Mucosa of stomach (tissue), 1 donor: ENCODE measurements around the gene NDUFA3.

Experiments used
- H3K27me3 ChIP-seq: one replicate; pipeline ENCODE4 v1.7.0; 2013; ENCODE audit warnings: mild to moderate bottlenecking, low read length; ENCODE audit not compliant: control insufficient read depth, insufficient read depth
- H3K36me3 ChIP-seq: one replicate; pipeline ENCODE4 v1.7.0; 2013; ENCODE audit warnings: low read length; ENCODE audit not compliant: control insufficient read depth, insufficient read depth
- H3K4me1 ChIP-seq: one replicate; pipeline ENCODE4 v1.7.0; 2013; ENCODE audit warnings: mild to moderate bottlenecking, low read length; ENCODE audit not compliant: control insufficient read depth, insufficient read depth
- H3K4me3 ChIP-seq: one replicate; pipeline ENCODE4 v1.7.0; 2013; ENCODE audit warnings: low read length
- H3K9ac ChIP-seq: one replicate; pipeline ENCODE4 v1.7.0; 2013; ENCODE audit warnings: mild to moderate bottlenecking, low read length, moderate library complexity
- H3K9me3 ChIP-seq: one replicate; pipeline ENCODE4 v1.7.0; 2013; ENCODE audit warnings: mild to moderate bottlenecking, low read length, moderate library complexity; ENCODE audit not compliant: control insufficient read depth
- donor health status: Pancreatic carcinoma.

NDUFA3 gene

DNA sequence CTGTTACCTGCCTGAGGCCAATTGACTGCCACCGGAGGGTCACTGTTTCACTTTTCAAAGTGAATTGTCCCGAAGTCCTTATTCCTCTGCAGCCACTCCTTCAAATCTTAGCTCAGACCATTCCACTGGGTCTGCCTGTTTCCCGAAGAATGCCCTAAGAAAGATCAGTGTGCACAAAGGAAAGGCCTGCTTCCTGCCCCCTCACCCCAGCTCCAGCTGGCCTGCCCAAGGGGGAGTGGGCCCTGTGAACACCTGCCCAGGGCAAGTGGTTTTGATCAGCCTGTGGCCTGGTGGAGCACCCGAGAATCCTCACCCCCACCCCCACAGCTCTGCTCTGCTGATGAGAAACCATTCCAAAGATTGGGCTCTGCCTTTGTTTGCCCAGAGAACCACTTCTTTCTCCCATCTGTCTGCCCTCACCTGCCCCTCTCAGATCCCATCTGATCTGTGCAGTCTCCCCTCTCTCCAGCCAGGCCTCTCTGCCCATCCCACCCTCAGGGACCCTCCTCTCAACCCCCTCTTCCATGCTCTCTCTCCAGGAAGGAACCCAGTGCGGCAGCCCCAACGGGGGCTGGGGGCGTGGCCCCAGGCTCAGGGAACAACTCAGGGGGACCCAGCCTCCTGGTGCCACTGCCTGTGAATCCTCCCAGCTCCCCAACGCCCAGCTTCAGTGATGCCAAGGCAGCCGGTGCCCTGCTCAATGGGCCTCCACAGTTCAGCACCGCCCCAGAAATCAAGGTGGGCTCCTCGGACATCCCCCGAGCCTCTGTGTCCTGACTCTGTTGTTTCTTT is 46.6 kb downstream of the NDUFA3 start:
- Histone ChIP-seq H3K4me1 (no peaks in the 10 kb centered on the region), H3K9me3 (no peaks in the 10 kb centered on the region), H3K4me3 (no peak overlapping the region), H3K27me3 (no peaks in the 10 kb centered on the region), H3K9ac (no peak overlapping the region), H3K36me3 (peaks cover 40% of the 10 kb centered on the region)

DNA sequence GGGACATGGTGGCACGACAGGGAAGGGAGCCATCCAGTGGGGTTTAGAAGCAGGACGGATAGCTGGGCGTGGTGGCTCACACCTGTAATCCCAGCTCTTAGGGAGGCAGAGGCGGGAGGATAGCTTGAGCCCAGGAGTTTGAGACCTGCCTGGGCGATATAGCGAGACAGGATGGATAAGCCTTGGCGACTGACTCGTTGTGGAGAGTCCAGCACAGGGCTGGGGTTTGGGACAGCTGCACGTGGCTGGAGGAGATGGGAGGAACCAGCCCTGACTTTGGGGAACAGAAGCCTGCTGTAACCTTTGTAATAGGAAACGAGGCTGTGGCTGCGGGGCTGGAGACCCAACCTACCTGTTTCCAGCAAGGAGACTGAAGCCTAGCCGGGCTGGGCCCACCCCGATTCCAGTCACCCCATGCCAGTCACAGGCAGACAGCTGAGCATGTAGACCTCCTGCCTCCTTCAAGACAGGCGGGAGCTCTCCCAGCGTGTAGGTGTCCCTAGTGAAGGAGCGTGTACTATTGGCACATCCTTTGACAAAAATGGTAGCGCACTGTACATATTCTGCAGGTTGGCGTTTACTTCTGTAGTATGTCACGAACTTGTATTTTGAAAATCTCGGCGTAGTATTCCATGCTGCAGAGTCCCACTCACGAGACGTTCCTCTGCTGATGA is 48.8 kb downstream of the NDUFA3 start:
- Histone ChIP-seq H3K4me1 (no peaks in the 10 kb centered on the region), H3K9ac (no peak overlapping the region), H3K9me3 (no peaks in the 10 kb centered on the region), H3K4me3 (no peak overlapping the region), H3K36me3 (peaks cover 35% of the 10 kb centered on the region), H3K27me3 (no peaks in the 10 kb centered on the region)

DNA sequence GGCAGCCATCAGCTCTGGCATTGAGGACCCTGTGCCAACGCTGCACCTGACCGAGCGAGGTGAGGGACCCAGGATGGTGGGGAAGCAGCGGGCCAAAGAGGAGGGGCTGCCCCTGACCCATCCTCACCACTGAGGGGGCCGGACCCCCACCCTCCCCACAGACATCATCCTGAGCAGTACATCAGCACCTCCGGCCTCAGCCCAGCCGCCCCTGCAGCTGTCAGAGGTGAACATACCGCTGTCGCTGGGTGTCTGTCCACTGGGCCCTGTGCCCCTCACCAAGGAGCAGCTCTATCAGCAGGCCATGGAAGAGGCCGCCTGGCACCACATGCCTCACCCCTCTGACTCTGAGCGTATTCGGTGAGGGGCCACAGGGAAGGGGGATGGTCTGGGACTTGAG is 49.6 kb downstream of the NDUFA3 start:
- no peaks in the 10 kb centered on the region for H3K27me3 ChIP-seq
- no peaks in the 10 kb centered on the region for H3K9me3 ChIP-seq
- no peaks in the 10 kb centered on the region for H3K4me1 ChIP-seq
- peaks cover 30% of the 10 kb centered on the region for H3K36me3 ChIP-seq
- H3K9ac ChIP-seq = no peak overlapping the region
- H3K4me3 ChIP-seq = no peak overlapping the region

DNA sequence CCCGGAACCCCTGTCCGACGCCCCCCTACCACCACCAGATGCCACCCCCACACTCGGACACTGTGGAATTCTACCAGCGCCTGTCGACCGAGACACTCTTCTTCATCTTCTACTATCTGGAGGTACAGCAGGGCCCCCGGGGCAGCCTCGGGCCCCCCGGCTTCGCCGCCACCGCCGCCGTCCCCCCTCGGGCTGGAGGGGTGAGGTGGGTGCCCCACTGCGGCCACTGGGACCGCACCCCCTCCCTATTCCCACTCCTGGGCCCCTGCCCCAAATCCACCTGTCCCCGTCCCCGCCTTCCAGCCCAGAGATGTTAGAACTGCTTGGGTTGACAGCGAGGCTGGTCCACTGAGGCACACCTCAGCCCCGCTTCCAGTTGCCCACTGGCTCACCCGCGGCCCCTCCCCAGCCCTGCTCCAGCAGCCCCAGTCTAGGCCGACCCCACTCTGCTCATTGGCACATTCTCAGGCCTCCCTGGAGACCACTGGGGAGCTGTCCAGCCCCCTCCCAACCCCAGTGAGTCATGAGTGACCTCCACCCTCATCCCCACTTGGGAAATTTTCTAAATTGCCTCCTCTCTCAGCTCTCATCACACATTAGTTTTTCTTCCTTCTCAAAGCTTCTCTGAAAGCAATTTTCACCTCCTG is 50.3 kb downstream of the NDUFA3 start:
- H3K4me3 ChIP-seq = no peak overlapping the region
- no peaks in the 10 kb centered on the region for H3K27me3 ChIP-seq
- peaks cover 4% of the 10 kb centered on the region for H3K4me1 ChIP-seq
- no peak overlapping the region for H3K9ac ChIP-seq
- peaks cover 32% of the 10 kb centered on the region for H3K36me3 ChIP-seq
- no peaks in the 10 kb centered on the region for H3K9me3 ChIP-seq

DNA sequence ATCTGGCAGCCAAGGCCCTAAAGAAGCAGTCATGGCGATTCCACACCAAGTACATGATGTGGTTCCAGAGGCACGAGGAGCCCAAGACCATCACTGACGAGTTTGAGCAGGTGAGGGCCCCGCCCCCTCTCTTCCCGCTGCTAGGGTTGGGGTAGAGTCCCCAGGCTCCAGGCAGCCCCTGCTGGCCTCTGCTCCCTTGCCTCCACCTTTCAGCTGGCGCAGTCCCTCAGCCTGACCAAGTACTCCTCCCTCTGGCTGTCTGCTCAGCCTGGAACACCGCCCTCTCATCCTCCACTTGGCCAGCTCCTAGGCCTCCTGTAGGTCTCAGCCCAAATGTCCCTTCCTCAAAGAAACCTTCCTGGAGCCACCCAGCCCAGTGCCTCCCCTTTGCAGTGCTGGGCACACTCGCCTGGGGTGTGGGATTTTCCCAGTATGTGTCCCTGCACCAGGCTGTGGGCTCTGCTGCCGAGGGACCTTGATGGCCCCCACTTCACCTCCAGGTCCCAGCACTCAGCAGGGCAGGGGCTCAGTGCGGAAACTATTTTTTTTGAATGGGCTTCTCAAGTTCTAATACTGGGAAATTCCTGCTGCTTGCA is 51.2 kb downstream of the NDUFA3 start:
- peaks cover 12% of the 10 kb centered on the region for H3K4me1 ChIP-seq
- H3K4me3 ChIP-seq = no peak overlapping the region
- H3K9me3 ChIP-seq = no peaks in the 10 kb centered on the region
- H3K27me3 ChIP-seq = no peaks in the 10 kb centered on the region
- no peak overlapping the region for H3K9ac ChIP-seq
- peaks cover 38% of the 10 kb centered on the region for H3K36me3 ChIP-seq

DNA sequence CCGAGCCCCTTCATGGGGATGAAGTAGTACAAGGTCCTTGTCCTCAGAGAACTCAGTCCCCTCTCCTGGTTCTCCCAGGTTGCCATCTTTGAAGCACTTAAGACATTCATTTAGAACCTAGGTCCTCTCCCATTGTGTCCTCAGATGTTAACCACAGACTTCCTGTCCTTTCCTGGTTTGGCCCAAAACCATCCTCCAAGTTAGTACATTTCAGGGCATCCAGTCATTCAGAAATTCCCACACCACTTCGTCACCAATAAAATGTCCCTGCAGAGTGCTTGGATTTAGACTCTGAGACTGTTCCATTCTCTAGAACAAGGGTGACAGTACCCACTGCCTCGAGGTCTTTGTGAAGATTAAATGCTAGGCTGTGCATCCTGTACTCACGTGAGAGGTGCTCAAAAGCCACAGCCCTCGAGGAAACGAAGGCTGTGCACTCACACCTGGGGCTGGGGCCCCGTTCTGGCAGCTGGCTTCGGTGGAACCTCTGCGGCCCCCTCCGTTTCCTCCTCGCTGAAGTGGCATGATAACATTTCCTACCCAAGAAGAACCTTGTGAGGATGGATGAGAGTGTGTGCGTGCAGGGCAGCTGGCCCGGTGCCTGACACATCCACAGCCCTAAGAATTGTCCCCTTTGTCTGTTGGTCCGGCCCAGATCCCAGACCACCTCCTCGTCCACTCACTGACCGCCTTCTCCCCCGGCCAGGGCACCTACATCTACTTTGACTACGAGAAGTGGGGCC is 52.1 kb downstream of the NDUFA3 start:
- Histone ChIP-seq H3K4me1 (peaks cover 13% of the 10 kb centered on the region), H3K4me3 (no peak overlapping the region), H3K36me3 (peaks cover 33% of the 10 kb centered on the region), H3K9me3 (no peaks in the 10 kb centered on the region), H3K9ac (no peak overlapping the region), H3K27me3 (no peaks in the 10 kb centered on the region)

DNA sequence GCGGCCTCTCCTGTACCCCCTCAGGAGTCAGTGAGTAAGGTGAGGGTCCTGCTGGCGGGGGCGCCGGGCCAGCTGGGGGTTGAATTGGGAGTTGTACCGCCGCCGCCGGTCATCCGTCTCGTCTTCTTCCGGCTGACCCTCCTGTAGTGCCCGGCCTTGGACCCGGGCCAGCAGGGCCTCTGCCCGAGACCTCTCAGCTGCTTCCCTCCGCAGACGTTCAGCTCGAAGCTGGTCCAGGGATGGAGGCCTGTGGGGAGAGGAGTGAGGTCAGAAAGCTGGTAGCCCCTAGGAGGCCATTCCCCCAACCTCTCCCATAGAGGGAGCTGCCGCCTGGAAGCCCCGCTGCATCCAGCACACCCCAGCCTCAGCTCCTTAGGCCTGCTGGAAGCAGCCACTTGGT is 53.0 kb downstream of the NDUFA3 start:
- H3K27me3 ChIP-seq = no peaks in the 10 kb centered on the region
- H3K4me1 ChIP-seq = peaks cover 20% of the 10 kb centered on the region
- peaks cover 33% of the 10 kb centered on the region for H3K36me3 ChIP-seq
- no peak overlapping the region for H3K9ac ChIP-seq
- no peaks in the 10 kb centered on the region for H3K9me3 ChIP-seq
- no peak overlapping the region for H3K4me3 ChIP-seq

DNA sequence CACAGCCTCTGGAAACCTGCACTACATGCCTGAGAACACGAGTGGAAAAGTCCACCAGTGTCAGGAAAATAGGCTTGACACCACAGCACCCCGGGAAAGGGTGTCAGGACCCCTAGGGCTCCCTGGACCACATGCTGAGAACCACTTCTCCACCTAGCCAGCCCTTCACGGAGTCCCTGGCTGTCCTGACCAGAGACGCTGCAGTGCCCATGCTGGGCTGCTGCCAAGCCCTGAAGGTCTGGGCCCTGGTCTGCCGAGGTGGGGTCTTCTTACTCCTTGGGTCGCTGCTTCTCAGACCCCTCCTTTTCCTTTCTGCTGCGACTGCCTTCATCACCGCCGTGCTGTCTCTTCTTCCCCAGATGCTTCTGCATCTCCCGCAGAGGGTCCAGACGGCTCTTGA is 53.8 kb downstream of the NDUFA3 start:
- peaks cover 33% of the 10 kb centered on the region for H3K36me3 ChIP-seq
- no peaks in the 10 kb centered on the region for H3K9me3 ChIP-seq
- H3K4me3 ChIP-seq = no peak overlapping the region
- H3K9ac ChIP-seq = no peak overlapping the region
- no peaks in the 10 kb centered on the region for H3K27me3 ChIP-seq
- peaks cover 25% of the 10 kb centered on the region for H3K4me1 ChIP-seq

DNA sequence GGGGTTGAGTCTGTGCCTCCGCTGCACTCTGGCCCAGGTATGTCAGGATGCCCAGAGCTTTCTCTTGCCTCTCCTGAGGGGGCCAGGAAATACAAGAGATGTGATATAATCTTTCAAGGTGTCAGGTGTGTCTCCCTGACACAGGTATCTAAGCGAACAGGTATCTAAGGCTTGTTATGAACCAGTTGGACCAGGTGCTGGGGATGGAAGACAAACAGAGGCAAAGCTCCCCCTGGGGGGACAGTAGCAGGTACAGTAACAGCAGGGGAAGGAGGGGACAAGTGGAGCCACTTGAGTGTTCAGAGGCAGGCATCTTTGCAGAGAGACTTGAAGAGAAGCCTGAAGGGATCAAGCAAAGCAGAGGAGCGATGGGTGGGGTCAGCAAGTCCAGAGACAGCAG is 54.3 kb downstream of the NDUFA3 start:
- no peak overlapping the region for H3K4me3 ChIP-seq
- H3K9ac ChIP-seq = no peak overlapping the region
- peaks cover 28% of the 10 kb centered on the region for H3K4me1 ChIP-seq
- no peaks in the 10 kb centered on the region for H3K27me3 ChIP-seq
- peaks cover 33% of the 10 kb centered on the region for H3K36me3 ChIP-seq
- H3K9me3 ChIP-seq = no peaks in the 10 kb centered on the region
